ENCODE measurements around the gene ZNF420.
A peak's percentile ranks its signal among the peaks of the same experiment; 100 is the strongest.
"Not testable (repeated sequence)": the region's sequence is repeated elsewhere in the genome, so short reads cannot be mapped to it uniquely, and the experiment has no call there.

ZNF420 gene

DNA sequence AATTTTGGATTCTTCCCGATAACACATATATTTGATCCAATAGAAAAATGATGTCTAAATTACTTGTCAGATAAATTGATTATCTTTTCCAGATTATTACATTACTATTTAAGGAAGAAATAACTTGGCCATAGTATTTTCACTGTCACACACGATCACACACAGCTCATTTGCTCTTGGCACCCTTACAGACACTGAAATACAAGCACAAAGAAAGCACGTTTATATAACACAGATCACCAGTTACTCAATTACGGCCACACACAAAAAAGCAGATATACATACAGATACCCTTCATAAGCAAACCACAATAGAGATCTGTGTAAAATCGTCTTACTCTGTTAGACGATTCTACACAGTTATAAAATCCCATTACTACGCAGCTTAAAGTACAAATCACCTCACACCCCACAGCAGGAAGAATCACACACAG lies 716 bp upstream of the ZNF420 start:
- Histone ChIP-seq H3K9ac (ENCODE audit: insufficient read length) (peak overlapping the region; percentile 96), H3K4me3 (peak overlapping the region; percentile 99), H3K9me3 (ENCODE audit: low read depth, low read length) (peaks cover 2% of the 10 kb centered on the region; the same call in 1 of the 2 replicates), H3K36me3 (ENCODE audit: insufficient read depth, low read length) (peaks cover 3% of the 10 kb centered on the region; the same call in 1 of the 2 replicates), H3K27ac (peak overlapping the region; percentile 65; the same call in 1 of the 2 replicates)
- peak; percentile 2 for DNase-seq (ENCODE audit: low read depth, low spot score)
- no peak for TF ChIP-seq FOXP2 (optimal IDR thresholded peaks at IDR 0.05; ENCODE audit: control extremely low read depth, extremely low read length, insufficient read depth)
- TF ChIP-seq POLR2AphosphoS5 (IDR thresholded peaks at IDR 0.05; ENCODE audit: borderline replicate concordance, low read depth, low read length) = no peak
- TF ChIP-seq EZH2 (IDR thresholded peaks at IDR 0.05) = no peak

DNA sequence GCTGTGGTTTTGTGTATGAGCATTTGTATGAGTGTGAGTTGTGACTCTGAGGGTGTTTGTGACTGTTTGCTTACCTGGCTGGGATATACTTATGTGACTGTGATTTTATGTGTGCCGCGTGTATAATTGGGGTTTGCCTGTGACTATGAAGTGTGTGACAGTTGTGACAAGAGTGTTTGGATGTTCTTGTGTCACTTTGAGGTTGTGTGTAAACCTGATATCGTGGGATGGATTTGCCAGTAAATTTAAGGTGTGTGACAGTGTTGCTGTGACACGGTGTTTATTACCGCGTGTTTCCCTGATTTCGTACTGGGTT lies 442 bp downstream of the ZNF420 start:
- Histone ChIP-seq H3K9ac (ENCODE audit: insufficient read length) (peak overlapping the region; percentile 96), H3K9me3 (ENCODE audit: low read depth, low read length) (peaks cover 8% of the 10 kb centered on the region), H3K27ac (no peak overlapping the region), H3K36me3 (ENCODE audit: insufficient read depth, low read length) (peaks cover 3% of the 10 kb centered on the region; the same call in 1 of the 2 replicates), H3K4me3 (peak overlapping the region; percentile 99)
- TF ChIP-seq FOXP2 (optimal IDR thresholded peaks at IDR 0.05; ENCODE audit: control extremely low read depth, extremely low read length, insufficient read depth) = no peak
- no peak for TF ChIP-seq EZH2 (IDR thresholded peaks at IDR 0.05)
- no peak for TF ChIP-seq POLR2AphosphoS5 (IDR thresholded peaks at IDR 0.05; ENCODE audit: borderline replicate concordance, low read depth, low read length)
- no peak for DNase-seq (ENCODE audit: low read depth, low spot score)

GRCh38 chr19:37079238-37079637 lies 1.0 kb downstream of the ZNF420 start:
- no peak for TF ChIP-seq EZH2 (IDR thresholded peaks at IDR 0.05)
- TF ChIP-seq FOXP2 (optimal IDR thresholded peaks at IDR 0.05; ENCODE audit: control extremely low read depth, extremely low read length, insufficient read depth) = no peak
- TF ChIP-seq POLR2AphosphoS5 (IDR thresholded peaks at IDR 0.05; ENCODE audit: borderline replicate concordance, low read depth, low read length) = no peak
- H3K4me3 ChIP-seq = peak overlapping the region; percentile 99
- DNase-seq (ENCODE audit: low read depth, low spot score) = no peak
- H3K9ac ChIP-seq (ENCODE audit: insufficient read length) = peak overlapping the region; percentile 96
- peaks cover 10% of the 10 kb centered on the region for H3K9me3 ChIP-seq (ENCODE audit: low read depth, low read length)
- H3K27ac ChIP-seq = no peak overlapping the region
- H3K36me3 ChIP-seq (ENCODE audit: insufficient read depth, low read length) = peaks cover 3% of the 10 kb centered on the region; the same call in 1 of the 2 replicates

DNA sequence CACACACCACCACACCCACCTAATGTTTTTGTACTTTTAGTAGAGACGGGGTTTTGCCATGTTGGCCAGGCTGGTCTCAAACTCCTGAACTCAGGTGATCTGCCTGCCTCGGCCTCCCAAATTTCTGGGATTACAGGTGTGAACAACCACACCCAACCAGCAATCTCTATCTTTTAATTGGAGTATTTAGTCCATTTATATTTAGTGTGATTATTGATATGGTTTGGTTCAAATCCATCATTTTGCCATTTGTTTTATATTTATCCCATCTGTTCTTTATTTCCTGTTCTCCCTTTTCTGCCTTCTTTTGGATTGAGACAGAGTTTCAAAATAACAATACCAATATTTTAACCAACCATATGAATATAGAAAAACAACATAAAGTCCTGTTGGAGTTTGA lies 4.1 kb downstream of the ZNF420 start:
- H3K4me3 ChIP-seq = no peak overlapping the region
- H3K9me3 ChIP-seq (ENCODE audit: low read depth, low read length) = peaks cover 18% of the 10 kb centered on the region
- TF ChIP-seq FOXP2 (optimal IDR thresholded peaks at IDR 0.05; ENCODE audit: control extremely low read depth, extremely low read length, insufficient read depth) (no peak), POLR2AphosphoS5 (IDR thresholded peaks at IDR 0.05; ENCODE audit: borderline replicate concordance, low read depth, low read length) (no peak), EZH2 (IDR thresholded peaks at IDR 0.05) (no peak)
- peaks cover 6% of the 10 kb centered on the region; the same call in 1 of the 2 replicates for H3K36me3 ChIP-seq (ENCODE audit: insufficient read depth, low read length)
- H3K9ac ChIP-seq (ENCODE audit: insufficient read length) = no peak overlapping the region
- DNase-seq (ENCODE audit: low read depth, low spot score) = no peak
- no peak overlapping the region for H3K27ac ChIP-seq

GRCh38 chr19:37087110-37087509 lies 8.9 kb downstream of the ZNF420 start:
- TF ChIP-seq FOXP2 (optimal IDR thresholded peaks at IDR 0.05; ENCODE audit: control extremely low read depth, extremely low read length, insufficient read depth) (no peak), EZH2 (IDR thresholded peaks at IDR 0.05) (no peak), POLR2AphosphoS5 (IDR thresholded peaks at IDR 0.05; ENCODE audit: borderline replicate concordance, low read depth, low read length) (no peak)
- no peak overlapping the region for H3K9ac ChIP-seq (ENCODE audit: insufficient read length)
- H3K4me3 ChIP-seq = no peak overlapping the region
- peaks cover 34% of the 10 kb centered on the region for H3K36me3 ChIP-seq (ENCODE audit: insufficient read depth, low read length)
- DNase-seq (ENCODE audit: low read depth, low spot score) = no peak
- peaks cover 39% of the 10 kb centered on the region for H3K9me3 ChIP-seq (ENCODE audit: low read depth, low read length)
- no peak overlapping the region for H3K27ac ChIP-seq

- Histone ChIP-seq H3K36me3 (ENCODE audit: insufficient read depth, low read length) (peaks cover 90% of the 10 kb centered on the region), H3K9ac (ENCODE audit: insufficient read length) (no peak overlapping the region), H3K27ac (no peak overlapping the region), H3K9me3 (ENCODE audit: low read depth, low read length) (peaks cover 20% of the 10 kb centered on the region), H3K4me3 (no peak overlapping the region)
- no peak for TF ChIP-seq FOXP2 (optimal IDR thresholded peaks at IDR 0.05; ENCODE audit: control extremely low read depth, extremely low read length, insufficient read depth)
- TF ChIP-seq POLR2AphosphoS5 (IDR thresholded peaks at IDR 0.05; ENCODE audit: borderline replicate concordance, low read depth, low read length) = no peak
- TF ChIP-seq EZH2 (IDR thresholded peaks at IDR 0.05) = no peak
- no peak for DNase-seq (ENCODE audit: low read depth, low spot score)
Observed at GRCh38 chr19:37095859-37096258, 17.6 kb downstream of the ZNF420 start.

DNA sequence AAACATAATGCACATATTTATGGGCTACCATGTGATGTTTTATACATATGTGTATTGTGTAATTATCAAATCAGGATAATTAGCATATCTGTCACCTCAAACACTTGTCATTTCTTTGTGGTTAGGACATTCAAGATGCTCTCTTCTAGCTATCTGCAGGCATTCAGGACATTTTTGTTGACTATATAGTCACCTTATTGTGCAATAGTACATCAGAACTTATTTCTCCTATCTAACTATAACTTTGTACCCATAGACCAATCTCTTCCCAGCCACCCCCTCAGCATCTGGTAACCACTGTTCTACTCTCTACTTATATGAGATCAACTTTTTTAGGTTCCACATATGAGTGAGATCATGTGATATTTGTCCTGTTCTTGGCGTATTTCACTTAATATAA lies 20.3 kb downstream of the ZNF420 start:
- DNase-seq (ENCODE audit: low read depth, low spot score) = no peak
- H3K4me3 ChIP-seq = no peak overlapping the region
- H3K9me3 ChIP-seq (ENCODE audit: low read depth, low read length) = peaks cover 18% of the 10 kb centered on the region
- H3K27ac ChIP-seq = no peak overlapping the region
- TF ChIP-seq EZH2 (IDR thresholded peaks at IDR 0.05) (no peak), POLR2AphosphoS5 (IDR thresholded peaks at IDR 0.05; ENCODE audit: borderline replicate concordance, low read depth, low read length) (no peak), FOXP2 (optimal IDR thresholded peaks at IDR 0.05; ENCODE audit: control extremely low read depth, extremely low read length, insufficient read depth) (no peak)
- H3K9ac ChIP-seq (ENCODE audit: insufficient read length) = no peak overlapping the region
- H3K36me3 ChIP-seq (ENCODE audit: insufficient read depth, low read length) = peaks cover 75% of the 10 kb centered on the region

GRCh38 chr19:37104135-37104534 lies 25.9 kb downstream of the ZNF420 start:
- not testable (repeated sequence) for DNase-seq (ENCODE audit: low read depth, low spot score); H3K9ac ChIP-seq (ENCODE audit: insufficient read length); H3K27ac ChIP-seq; H3K9me3 ChIP-seq (ENCODE audit: low read depth, low read length); H3K4me3 ChIP-seq
- peaks cover 36% of the 10 kb centered on the region; the same call in 1 of the 2 replicates for H3K36me3 ChIP-seq (ENCODE audit: insufficient read depth, low read length)

- not testable (repeated sequence) for H3K4me3 ChIP-seq; H3K9ac ChIP-seq (ENCODE audit: insufficient read length); DNase-seq (ENCODE audit: low read depth, low spot score); H3K9me3 ChIP-seq (ENCODE audit: low read depth, low read length); H3K27ac ChIP-seq
- H3K36me3 ChIP-seq (ENCODE audit: insufficient read depth, low read length) = peaks cover 27% of the 10 kb centered on the region
Observed at GRCh38 chr19:37111753-37112152, 33.5 kb downstream of the ZNF420 start.

All from SK-N-MC (cell line).